Measurements from ENCODE around the gene MRPL2. TPM values are rescaled to one million over a fixed set of nuclear protein-coding genes. Genes with fewer than 3 reads are reported as not detected.
"Not testable (repeated sequence)": the region's sequence is repeated elsewhere in the genome, so short reads cannot be mapped to it uniquely, and the experiment has no call there.

MRPL2 gene
- total RNA-seq, 1 donor from 2014 or later: 76.4 TPM

- intact Hi-C loops (cut with DNase I): no loop called here
- DNase-seq (ENCODE audit: low spot score): no peak
Observed at GRCh38 chr6:43055966-43056365, 3.3 kb downstream of the MRPL2 start.

- no peak for DNase-seq (ENCODE audit: low spot score)
- intact Hi-C loops (cut with DNase I): loop anchor here (5.0 kb wide), 2 partner anchors 88 to 122 kb away; no protein-coding TSS in a partner anchor
Observed at GRCh38 chr6:43054206-43054943, 4.9 kb downstream of the MRPL2 start.

GRCh38 chr6:43053545-43054205 is 5.6 kb downstream of the MRPL2 start, which contains the start of gene CUL7:
CUL7 (minus strand) TSS chr6:43053851; CDS start chr6:43052788, 1,063 bp downstream.
- DNase-seq (ENCODE audit: low spot score): peak; percentile 96
- intact Hi-C loops (cut with DNase I): loop anchor here (2.0 to 5.0 kb wide), 3 partner anchors 39 to 121 kb away; partner anchors contain the start of gene KLHDC3

- DNase-seq (ENCODE audit: low spot score): no peak
- intact Hi-C loops (cut with DNase I): loop anchor here (2.0 to 5.0 kb wide), 3 partner anchors 38 to 121 kb away; partner anchors contain the start of gene KLHDC3
Observed at GRCh38 chr6:43052842-43053544, 6.2 kb downstream of the MRPL2 start.

GRCh38 chr6:43052225-43052841 is 6.9 kb downstream of the MRPL2 start:
- intact Hi-C loops (cut with DNase I): loop anchor here (2.0 to 5.0 kb wide), 3 partner anchors 38 to 120 kb away; partner anchors contain the start of gene KLHDC3
- no peak for DNase-seq (ENCODE audit: low spot score)

GRCh38 chr6:43050981-43051380 is 8.3 kb downstream of the MRPL2 start:
- intact Hi-C loops (cut with DNase I): loop anchor here (5.0 kb wide), 2 partner anchors 91 to 119 kb away; no protein-coding TSS in a partner anchor
- no peak for DNase-seq (ENCODE audit: low spot score)

- intact Hi-C loops (cut with DNase I): no loop called here
- DNase-seq (ENCODE audit: low spot score): no peak
Observed at GRCh38 chr6:43047998-43048397, 11.2 kb downstream of the MRPL2 start.

- DNase-seq (ENCODE audit: low spot score): no peak
- intact Hi-C loops (cut with DNase I): no loop called here
Observed at GRCh38 chr6:43045371-43045930, 13.8 kb downstream of the MRPL2 start.

GRCh38 chr6:43043310-43043709 is 15.9 kb downstream of the MRPL2 start:
- intact Hi-C loops (cut with DNase I): no loop called here
- DNase-seq (ENCODE audit: low spot score): no peak

GRCh38 chr6:43041475-43041874 is 17.8 kb downstream of the MRPL2 start:
- intact Hi-C loops (cut with DNase I); DNase-seq (ENCODE audit: low spot score): not testable (repeated sequence)

GRCh38 chr6:43040542-43041257 is 18.5 kb downstream of the MRPL2 start:
- no peak for DNase-seq (ENCODE audit: low spot score)
- intact Hi-C loops (cut with DNase I): no loop called here

- intact Hi-C loops (cut with DNase I): no loop called here
Observed at GRCh38 chr6:43038727-43039126, 20.5 kb downstream of the MRPL2 start.

GRCh38 chr6:43037706-43038105 is 21.5 kb downstream of the MRPL2 start:
- intact Hi-C loops (cut with DNase I): no loop called here
- DNase-seq (ENCODE audit: low spot score): no peak

More at GRCh38 chr6:43038727-43039126, 20.5 kb downstream of the MRPL2 start:
- no peak for DNase-seq (ENCODE audit: low spot score)

- intact Hi-C loops (cut with DNase I): no loop called here
Observed at GRCh38 chr6:43037197-43037596, 22.0 kb downstream of the MRPL2 start.

GRCh38 chr6:43036712-43037111 is 22.5 kb downstream of the MRPL2 start:
- no peak for DNase-seq (ENCODE audit: low spot score)
- intact Hi-C loops (cut with DNase I): no loop called here

More at GRCh38 chr6:43037197-43037596, 22.0 kb downstream of the MRPL2 start:
- DNase-seq (ENCODE audit: low spot score): no peak

GRCh38 chr6:43035495-43036194 is 23.6 kb downstream of the MRPL2 start:
- intact Hi-C loops (cut with DNase I): no loop called here
- no peak for DNase-seq (ENCODE audit: low spot score)

GRCh38 chr6:43034190-43034525 is 25.1 kb downstream of the MRPL2 start:
- intact Hi-C loops (cut with DNase I): no loop called here
- DNase-seq (ENCODE audit: low spot score): no peak

All from cardiac septum (tissue), 1 donor.